ENCODE data around the gene PRMT3. TPM values are rescaled to one million over a fixed set of nuclear protein-coding genes. Genes with fewer than 3 reads are reported as not detected.

Gene PRMT3
- total and polyA plus RNA-seq, 2 donors (not counting 3 experiments of a cell fraction or from before 2014, with no cell fraction given) = 6.2 to 13.3 TPM

GRCh38 chr11:20351751-20352262 lies 35.7 kb upstream of the PRMT3 start:
- H4K20me1 ChIP-seq (replicated peaks; ENCODE audit: control insufficient read depth, extremely low read depth, insufficient read depth, low read length) = no peaks in the 10 kb centered on the region
- no peak overlapping the region for H3K9ac ChIP-seq (replicated peaks; ENCODE audit: extremely low read depth, insufficient read depth, low read length)
- no peaks in the 10 kb centered on the region for H3K9me3 ChIP-seq (replicated peaks; ENCODE audit: control insufficient read depth, insufficient read depth, low read length)
- FAIRE-seq = no peak
- H3K9me1 ChIP-seq (replicated peaks; ENCODE audit: control insufficient read depth, extremely low read depth, insufficient read depth, low read length) = no peaks in the 10 kb centered on the region
- intact Hi-C loops (cut with micrococcal nuclease) = loop anchor here (10.0 kb wide), 1 partner anchor 787 kb away; no protein-coding TSS in a partner anchor
- no peak overlapping the region for H3K4me3 ChIP-seq (replicated peaks in 1 of 3; ENCODE audit: insufficient read depth in 1 of 3, low read depth in 1 of 3, low read length in 3 of 3)
- TF ChIP-seq GATA2 (IDR thresholded peaks at IDR 0.05; ENCODE audit: insufficient read depth, insufficient read length, low read depth, low read length) (no peak), JUN (IDR thresholded peaks at IDR 0.05; ENCODE audit: borderline replicate concordance, insufficient read depth, insufficient read length, low read depth) (no peak), MYC (IDR thresholded peaks at IDR 0.05; ENCODE audit: low read depth, low read length) (no peak), CTCF (IDR thresholded peaks at IDR 0.05; ENCODE audit: extremely low read depth in 1 of 2, insufficient read depth in 1 of 2, low read depth in 1 of 2, low read length in 2 of 2) (no peak), MAX (IDR thresholded peaks at IDR 0.05; ENCODE audit: insufficient read depth, insufficient read length) (no peak), POLR2AphosphoS5 (IDR thresholded peaks at IDR 0.05; ENCODE audit: insufficient read depth, low read depth, low read length) (no peak), FOS (IDR thresholded peaks at IDR 0.05; ENCODE audit: borderline replicate concordance, insufficient read depth, low read length) (no peak)
- peaks cover 2 to 21% of the 10 kb centered on the region in 2 experiments for H3K27me3 ChIP-seq (ENCODE audit: control insufficient read depth in 2 of 2, insufficient read depth in 2 of 2, low read length in 2 of 2)
- H3K27ac ChIP-seq (ENCODE audit: insufficient read depth, low read depth, low read length) = no peak overlapping the region
- no TSS peak for BruUV-seq (replicated peaks)
- peaks cover 3% of the 10 kb centered on the region for H3K4me1 ChIP-seq (ENCODE audit: control insufficient read depth, extremely low read depth, insufficient read depth, low read length)
- H3K4me2 ChIP-seq (ENCODE audit: insufficient read depth, low read length) = no peak overlapping the region
- CTCF ChIA-PET = interaction anchor here (1.1 to 6.1 kb wide), 5 partner anchors 9 to 258 kb away, joined by 3 to 137 read pairs (median 5); no protein-coding TSS in a partner anchor
- no peaks in the 10 kb centered on the region for H3K36me3 ChIP-seq (ENCODE audit: control insufficient read depth in 2 of 2, extremely low read depth in 1 of 2, insufficient read depth in 2 of 2, low read length in 2 of 2)
- H2AFZ ChIP-seq (ENCODE audit: low read depth, low read length) = no peak overlapping the region
- POLR2A ChIA-PET = interaction anchor here (0.7 kb wide), 1 partner anchor 444 kb away, joined by 3 read pairs; no protein-coding TSS in a partner anchor
- no peak for DNase-seq (ENCODE audit: low read depth, low spot score)
- no peaks in the 10 kb centered on the region for H3K79me2 ChIP-seq (ENCODE audit: control insufficient read depth, insufficient read depth, low read length)
- dilution Hi-C loops (cut with MboI; ENCODE audit: extremely low pct_ligation_motif_present, low sequenced_read_pairs) = no loop called here
